GM06990 (cell line): ENCODE measurements around the gene CCDC9B.

Source experiments
- DNase-seq: peaks from one replicate; pipeline ENCODE4 v3.0.0-alpha.2; 2011; ENCODE audit not compliant: insufficient read length; ENCODE audit errors: extremely low read depth
- H3K27me3 ChIP-seq: replicated peaks from 2 replicates; pipeline ENCODE4 v1.6.0; 2011; ENCODE audit warnings: low read length; ENCODE audit not compliant: control insufficient read depth, insufficient read depth
- H3K36me3 ChIP-seq: 2 replicates; pipeline ENCODE4 v1.5.1; 2011; ENCODE audit warnings: low read length; ENCODE audit not compliant: control insufficient read depth, insufficient read depth
- H3K4me3 ChIP-seq: replicated peaks from 2 replicates; pipeline ENCODE4 v1.5.1; 2011; ENCODE audit warnings: low read depth, mild to moderate bottlenecking, control low read depth, low read length
- CTCF ChIP-seq: IDR thresholded peaks from 2 replicates; pipeline ENCODE4 v1.5.1; 2011; ENCODE audit warnings: low read length, control low read depth, mild to moderate bottlenecking, inconsistent platforms; ENCODE audit not compliant: insufficient read depth, poor library complexity, severe bottlenecking

CCDC9B gene

DNA sequence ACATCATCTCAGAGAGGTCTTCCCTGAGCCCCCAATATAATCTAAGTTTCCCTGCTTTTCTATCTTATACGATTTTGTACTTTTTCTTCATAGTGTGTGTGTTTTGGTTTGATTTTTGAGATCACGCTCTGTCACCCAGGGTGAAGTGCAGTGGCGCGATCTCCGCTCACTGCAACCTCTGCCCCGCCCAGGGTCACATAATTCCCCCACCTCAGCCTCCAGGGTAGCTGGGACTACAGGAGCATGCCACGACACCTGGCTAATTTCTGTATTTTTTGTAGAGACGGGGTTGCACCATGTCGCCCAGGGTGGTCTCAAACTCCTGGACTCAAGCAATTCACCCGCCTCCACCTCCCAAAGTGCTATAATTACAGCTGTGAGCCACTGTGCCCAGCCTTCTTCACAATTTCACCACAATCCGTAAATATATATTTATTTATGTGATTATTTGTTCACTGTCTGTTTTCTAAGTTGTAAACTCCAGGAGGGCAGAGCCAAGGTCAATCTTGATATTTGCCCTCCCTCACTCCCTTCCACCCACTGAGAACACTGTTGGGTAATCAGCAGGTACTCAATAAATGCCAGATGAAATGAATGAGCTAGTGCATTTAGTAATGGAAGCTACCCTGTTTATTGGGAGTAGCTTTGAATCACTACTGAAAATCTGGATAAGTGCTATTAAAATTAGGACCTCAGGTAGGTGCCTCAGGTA lies 41.2 kb upstream of the CCDC9B start:
- H3K36me3 ChIP-seq: peaks cover 7% of the 10 kb centered on the region
- no peak for DNase-seq
- no peaks in the 10 kb centered on the region for H3K27me3 ChIP-seq
- no peak for TF ChIP-seq CTCF
- H3K4me3 ChIP-seq: no peak overlapping the region

DNA sequence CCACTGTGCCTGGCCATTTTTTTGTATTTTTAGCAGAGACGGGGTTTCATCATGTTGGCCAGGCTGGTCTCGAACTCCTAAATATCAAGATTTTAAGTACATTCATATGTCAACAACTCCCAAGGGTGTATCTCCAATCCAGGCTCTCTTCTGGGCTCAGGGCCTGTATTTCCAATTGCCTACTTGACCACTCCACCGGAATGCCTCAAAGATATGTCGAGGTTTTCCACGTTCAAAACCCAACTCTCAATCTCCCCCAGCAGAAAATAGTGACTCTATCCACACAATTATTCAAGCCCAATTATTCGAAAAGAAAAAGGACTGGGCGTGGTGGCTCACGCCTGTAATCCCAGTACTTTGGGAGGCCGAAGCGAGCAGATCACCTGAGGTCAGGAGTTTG lies 39.9 kb upstream of the CCDC9B start:
- no peak for DNase-seq
- Histone ChIP-seq H3K36me3 (no peaks in the 10 kb centered on the region; the same call in 1 of the 2 replicates), H3K4me3 (no peak overlapping the region), H3K27me3 (no peaks in the 10 kb centered on the region)
- TF ChIP-seq CTCF: no peak

GRCh38 chr15:40379853-40380252 lies 39.1 kb upstream of the CCDC9B start:
- Histone ChIP-seq H3K27me3 (no peaks in the 10 kb centered on the region), H3K4me3 (no peak overlapping the region), H3K36me3 (no peaks in the 10 kb centered on the region)
- no peak for DNase-seq
- TF ChIP-seq CTCF: no peak

DNA sequence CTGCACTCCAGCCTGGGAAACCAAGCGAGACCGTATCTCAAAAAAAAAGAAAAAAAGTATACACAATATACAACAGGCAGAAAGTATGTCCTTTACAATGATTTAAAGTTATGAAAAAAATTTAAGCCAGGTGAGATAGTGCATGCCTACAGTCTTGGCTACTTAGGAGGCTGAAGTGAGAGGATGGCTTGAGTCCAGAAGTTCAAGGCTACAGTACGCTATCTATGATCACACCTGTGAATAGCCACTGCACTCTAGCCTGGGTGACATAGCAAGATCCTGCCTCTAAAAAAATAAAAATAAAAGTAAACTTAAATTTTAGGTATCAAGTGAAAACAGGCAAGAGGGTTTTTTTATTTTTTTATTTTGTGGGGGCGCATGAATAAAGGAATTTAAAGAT lies 38.6 kb upstream of the CCDC9B start:
- DNase-seq: no peak
- Histone ChIP-seq H3K36me3 (no peaks in the 10 kb centered on the region), H3K27me3 (no peaks in the 10 kb centered on the region), H3K4me3 (no peak overlapping the region)
- no peak for TF ChIP-seq CTCF

GRCh38 chr15:40377606-40378005 lies 36.9 kb upstream of the CCDC9B start:
- no peak for DNase-seq
- no peaks in the 10 kb centered on the region for H3K27me3 ChIP-seq
- TF ChIP-seq CTCF: no peak
- no peak overlapping the region for H3K4me3 ChIP-seq
- H3K36me3 ChIP-seq: no peaks in the 10 kb centered on the region

GRCh38 chr15:40372981-40373380 lies 32.2 kb upstream of the CCDC9B start:
- TF ChIP-seq CTCF: no peak
- Histone ChIP-seq H3K36me3 (no peaks in the 10 kb centered on the region), H3K4me3 (no peak overlapping the region), H3K27me3 (no peaks in the 10 kb centered on the region)
- no peak for DNase-seq
